Osteocyte (in vitro differentiated cells): ENCODE measurements around the gene TFF1. TPM values are rescaled to one million over a fixed set of nuclear protein-coding genes. Genes with fewer than 3 reads are reported as not detected.

Source experiments
- DNase-seq: peaks from one replicate; pipeline ENCODE4 v3.0.0; 2021; ENCODE audit warnings: mixed read lengths; ENCODE audit not compliant: unreplicated experiment; ENCODE audit errors: extremely low spot score
- H3K27ac Mint-ChIP-seq: one replicate; pipeline ENCODE4 v1.8.0; 2021; ENCODE audit warnings: mild to moderate bottlenecking, mixed read lengths; ENCODE audit not compliant: unreplicated experiment
- H3K27me3 Mint-ChIP-seq: one replicate; pipeline ENCODE4 v1.8.0; 2021; ENCODE audit warnings: mixed read lengths; ENCODE audit not compliant: unreplicated experiment
- H3K36me3 Mint-ChIP-seq: one replicate; pipeline ENCODE4 v1.8.0; 2021; ENCODE audit warnings: mixed read lengths; ENCODE audit not compliant: unreplicated experiment
- H3K4me1 Mint-ChIP-seq: one replicate; pipeline ENCODE4 v1.8.0; 2021; ENCODE audit warnings: mixed read lengths; ENCODE audit not compliant: unreplicated experiment
- H3K4me3 Mint-ChIP-seq: one replicate; pipeline ENCODE4 v1.8.0; 2021; ENCODE audit warnings: mild to moderate bottlenecking, moderate library complexity, mixed read lengths; ENCODE audit not compliant: unreplicated experiment
- H3K9me3 Mint-ChIP-seq: one replicate; pipeline ENCODE4 v1.8.0; 2021; ENCODE audit warnings: mixed read lengths; ENCODE audit not compliant: unreplicated experiment
- total RNA-seq: library from RNA; stranded (reverse); gene quantifications from 2 replicates; pipeline ENCODE4 v1.2.1, GENCODE V29; 2021
- TF ChIP-seq, protein P1 (sequence below): fragments of 200-600 bp; sonication (generic); IDR thresholded peaks from 2 replicates; pipeline ENCODE4 v1.5.0; 2021; ENCODE audit warnings: antibody characterized with exemption, mild to moderate bottlenecking, moderate library complexity

Gene TFF1
- total RNA-seq, 1 donor from 2014 or later: not detected

DNA sequence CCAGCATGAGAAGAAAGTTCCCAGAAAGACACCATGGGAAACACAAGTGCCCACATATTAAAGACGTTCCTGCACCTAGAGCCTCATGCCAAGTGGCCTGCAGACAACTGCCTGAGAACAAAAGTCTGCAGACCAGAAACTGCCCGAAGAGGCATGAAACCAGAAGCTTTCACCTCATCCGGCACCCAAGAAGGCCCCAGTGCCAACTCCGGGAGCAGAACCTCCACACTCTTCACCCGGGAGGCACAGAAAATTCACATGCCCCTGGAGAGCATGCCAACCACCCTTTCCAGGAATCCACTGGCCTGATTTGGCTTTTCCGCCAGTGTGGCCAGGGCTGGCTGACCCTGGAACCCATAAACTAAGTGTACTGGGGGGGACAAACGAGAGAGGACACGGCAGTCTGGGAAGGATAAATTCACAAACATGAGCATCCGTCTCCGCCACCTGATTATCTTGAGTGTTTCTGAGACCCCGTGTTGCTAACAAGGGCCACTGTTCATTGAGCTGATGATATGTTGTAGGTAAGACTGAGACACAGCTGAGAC lies 22.3 kb downstream of the TFF1 start:
- Mint-ChIP-seq H3K9me3 (no peaks in the 10 kb centered on the region), H3K27ac (no peak overlapping the region), H3K4me3 (no peak overlapping the region), H3K27me3 (no peaks in the 10 kb centered on the region), H3K4me1 (no peaks in the 10 kb centered on the region), H3K36me3 (no peaks in the 10 kb centered on the region)
- peak; percentile 57 for DNase-seq
- TF ChIP-seq, protein P1, sequence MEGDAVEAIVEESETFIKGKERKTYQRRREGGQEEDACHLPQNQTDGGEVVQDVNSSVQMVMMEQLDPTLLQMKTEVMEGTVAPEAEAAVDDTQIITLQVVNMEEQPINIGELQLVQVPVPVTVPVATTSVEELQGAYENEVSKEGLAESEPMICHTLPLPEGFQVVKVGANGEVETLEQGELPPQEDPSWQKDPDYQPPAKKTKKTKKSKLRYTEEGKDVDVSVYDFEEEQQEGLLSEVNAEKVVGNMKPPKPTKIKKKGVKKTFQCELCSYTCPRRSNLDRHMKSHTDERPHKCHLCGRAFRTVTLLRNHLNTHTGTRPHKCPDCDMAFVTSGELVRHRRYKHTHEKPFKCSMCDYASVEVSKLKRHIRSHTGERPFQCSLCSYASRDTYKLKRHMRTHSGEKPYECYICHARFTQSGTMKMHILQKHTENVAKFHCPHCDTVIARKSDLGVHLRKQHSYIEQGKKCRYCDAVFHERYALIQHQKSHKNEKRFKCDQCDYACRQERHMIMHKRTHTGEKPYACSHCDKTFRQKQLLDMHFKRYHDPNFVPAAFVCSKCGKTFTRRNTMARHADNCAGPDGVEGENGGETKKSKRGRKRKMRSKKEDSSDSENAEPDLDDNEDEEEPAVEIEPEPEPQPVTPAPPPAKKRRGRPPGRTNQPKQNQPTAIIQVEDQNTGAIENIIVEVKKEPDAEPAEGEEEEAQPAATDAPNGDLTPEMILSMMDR: no peak

GRCh38 chr21:42343556-42343955 lies 22.8 kb downstream of the TFF1 start:
- Mint-ChIP-seq H3K36me3 (no peaks in the 10 kb centered on the region), H3K4me3 (no peak overlapping the region), H3K27me3 (no peaks in the 10 kb centered on the region), H3K4me1 (no peaks in the 10 kb centered on the region), H3K9me3 (no peaks in the 10 kb centered on the region), H3K27ac (no peak overlapping the region)
- TF ChIP-seq, protein P1: no peak
- peak; percentile 80 for DNase-seq

- TF ChIP-seq, protein P1: no peak
- H3K27me3 Mint-ChIP-seq: no peaks in the 10 kb centered on the region
- H3K4me1 Mint-ChIP-seq: peaks cover under 1% of the 10 kb centered on the region
- no peak overlapping the region for H3K4me3 Mint-ChIP-seq
- no peak overlapping the region for H3K27ac Mint-ChIP-seq
- no peaks in the 10 kb centered on the region for H3K36me3 Mint-ChIP-seq
- DNase-seq: peak; percentile 62
- no peaks in the 10 kb centered on the region for H3K9me3 Mint-ChIP-seq
These were observed 23.2 kb downstream of the TFF1 start for GRCh38 chr21:42343101-42343500.

- TF ChIP-seq, protein P1: no peak
- Mint-ChIP-seq H3K4me1 (peaks cover 4% of the 10 kb centered on the region), H3K4me3 (no peak overlapping the region), H3K27me3 (peaks cover 9% of the 10 kb centered on the region), H3K9me3 (no peaks in the 10 kb centered on the region), H3K27ac (no peak overlapping the region), H3K36me3 (no peaks in the 10 kb centered on the region)
- peak; percentile 54 for DNase-seq
These were observed 24.4 kb downstream of the TFF1 start for GRCh38 chr21:42341776-42342542.

GRCh38 chr21:42340187-42341050 lies 25.9 kb downstream of the TFF1 start:
- peaks cover 22% of the 10 kb centered on the region for H3K27me3 Mint-ChIP-seq
- H3K27ac Mint-ChIP-seq: no peak overlapping the region
- peaks cover 4% of the 10 kb centered on the region for H3K4me1 Mint-ChIP-seq
- TF ChIP-seq, protein P1: no peak
- H3K9me3 Mint-ChIP-seq: no peaks in the 10 kb centered on the region
- H3K4me3 Mint-ChIP-seq: no peak overlapping the region
- peak; percentile 66 for DNase-seq
- no peaks in the 10 kb centered on the region for H3K36me3 Mint-ChIP-seq
